HG03139 (cell line): ENCODE measurements around the gene OR1J2.

Source experiments
- ATAC-seq: cut with Tn5 transposase; IDR thresholded peaks from one replicate; pipeline ENCODE4 v1.9.1; 2021; ENCODE audit not compliant: unreplicated experiment

Gene OR1J2

DNA sequence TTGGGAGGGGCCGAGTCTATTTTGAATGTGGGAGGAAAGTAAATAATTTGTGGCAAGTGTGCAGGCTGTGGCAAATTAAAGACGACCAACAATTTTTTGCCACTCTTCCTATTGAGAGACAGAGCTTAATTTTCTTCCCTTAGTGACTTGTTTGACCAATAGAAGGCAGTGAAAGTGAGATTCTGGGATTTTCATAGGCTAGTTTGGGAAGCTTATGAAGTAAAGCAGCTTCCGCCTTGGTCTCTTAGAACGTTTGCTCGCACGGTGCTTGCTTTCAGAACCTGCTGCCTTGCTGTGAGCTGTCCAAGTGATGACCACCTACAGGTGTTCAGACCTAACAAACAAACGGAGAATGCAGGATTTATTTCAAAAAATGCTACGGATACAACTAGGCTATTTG lies 35.6 kb downstream of the OR1J2 start:
- ATAC-seq = no peak

DNA sequence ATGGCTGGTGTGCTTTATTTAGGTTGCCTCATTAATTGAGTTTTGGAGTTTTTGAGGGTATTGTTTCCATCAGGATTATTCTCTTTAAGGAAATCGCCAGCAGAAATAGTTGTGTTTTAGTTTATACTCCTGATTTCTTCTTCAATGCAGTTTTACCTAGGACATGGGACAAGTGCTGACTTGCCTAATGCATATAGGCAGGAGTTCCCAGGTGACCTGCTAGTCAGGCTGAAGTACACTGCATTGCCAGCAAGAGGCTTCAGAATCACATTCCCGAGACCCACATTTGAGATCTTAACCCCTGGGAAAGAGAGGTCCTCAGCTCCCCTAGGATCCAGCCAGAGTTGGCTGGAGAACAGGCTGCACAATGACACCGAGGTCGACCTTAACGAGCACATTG lies 40.8 kb downstream of the OR1J2 start:
- no peak for ATAC-seq

DNA sequence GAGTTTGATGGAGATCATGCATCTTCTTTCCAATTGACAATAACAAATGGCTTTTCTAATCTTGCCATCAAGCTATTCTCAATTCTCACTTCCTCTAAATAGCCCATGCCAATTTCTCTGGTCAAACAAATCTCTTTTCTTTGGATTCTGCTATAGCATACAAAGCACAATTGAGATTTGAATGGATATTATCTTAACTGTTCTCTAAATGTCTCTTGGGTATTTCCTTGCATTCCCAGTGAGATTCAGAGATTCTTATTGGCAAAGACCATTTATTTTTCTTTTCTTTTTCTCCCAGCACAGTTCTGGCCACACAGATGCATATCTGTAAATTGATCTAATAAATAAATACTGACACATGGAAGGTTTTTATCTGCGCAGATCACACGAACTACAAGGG lies 42.2 kb downstream of the OR1J2 start, which contains the start of gene OR1N2:
TSS of gene OR1N2 (plus strand) at position 301 of the 400 bp plus-strand sequence. CDS start 100 bp downstream, outside the sequence.
- no peak for ATAC-seq
